ENCODE results near the gene SYT17.

GRCh38 chr16:19165101-19165500 is 2.9 kb upstream of the SYT17 start:
- TF ChIP-seq ZFP3 (CRISPR knock-in tag; IDR thresholded peaks at IDR 0.05): no peak
- TF ChIP-seq PATZ1 (CRISPR knock-in tag; IDR thresholded peaks at IDR 0.05; ENCODE audit: borderline replicate concordance): no peak
- no peak for TF ChIP-seq BACH2 (CRISPR knock-in tag; IDR thresholded peaks at IDR 0.05; ENCODE audit: borderline replicate concordance)
- TF ChIP-seq PPARA (CRISPR knock-in tag; IDR thresholded peaks at IDR 0.05; ENCODE audit: borderline replicate concordance): no peak
- TF ChIP-seq ZNF565 (CRISPR knock-in tag; conservative IDR thresholded peaks at IDR 0.05; ENCODE audit: low read depth): no peak
- no peak for TF ChIP-seq ARNTL (CRISPR knock-in tag; IDR thresholded peaks at IDR 0.05; ENCODE audit: borderline replicate concordance, low read depth)
- TF ChIP-seq RARB (CRISPR knock-in tag; IDR thresholded peaks at IDR 0.05): no peak
- no peak for TF ChIP-seq CREB5 (CRISPR knock-in tag; IDR thresholded peaks at IDR 0.05; ENCODE audit: low read depth)
- TF ChIP-seq ZFP30 (CRISPR knock-in tag; IDR thresholded peaks at IDR 0.05): no peak
